Subcutaneous adipose tissue (tissue), 4 donors: ENCODE data around the gene RSPH6A. TPM values are rescaled to one million over a fixed set of nuclear protein-coding genes. Genes with fewer than 3 reads are reported as not detected.

Experiments used
- CTCF ChIP-seq: fragments of 450-650 bp; IDR thresholded peaks from one replicate; pipeline ENCODE4 v1.5.1; 2016; ENCODE audit warnings: low read depth, mild to moderate bottlenecking, control low read depth, antibody characterized with exemption, moderate library complexity
- total RNA-seq, 4 donors: library from RNA; depleted of rRNA; stranded (reverse); fragments of >200 nt; gene quantifications; one replicate each; pipeline ENCODE4 v1.1.0, GENCODE V29; 2016

The RSPH6A gene
- total RNA-seq, 4 donors from 2014 or later, result not detected

- TF ChIP-seq CTCF, result no peak
These were observed 49.3 kb downstream of the RSPH6A start for GRCh38 chr19:45765702-45766295.

DNA sequence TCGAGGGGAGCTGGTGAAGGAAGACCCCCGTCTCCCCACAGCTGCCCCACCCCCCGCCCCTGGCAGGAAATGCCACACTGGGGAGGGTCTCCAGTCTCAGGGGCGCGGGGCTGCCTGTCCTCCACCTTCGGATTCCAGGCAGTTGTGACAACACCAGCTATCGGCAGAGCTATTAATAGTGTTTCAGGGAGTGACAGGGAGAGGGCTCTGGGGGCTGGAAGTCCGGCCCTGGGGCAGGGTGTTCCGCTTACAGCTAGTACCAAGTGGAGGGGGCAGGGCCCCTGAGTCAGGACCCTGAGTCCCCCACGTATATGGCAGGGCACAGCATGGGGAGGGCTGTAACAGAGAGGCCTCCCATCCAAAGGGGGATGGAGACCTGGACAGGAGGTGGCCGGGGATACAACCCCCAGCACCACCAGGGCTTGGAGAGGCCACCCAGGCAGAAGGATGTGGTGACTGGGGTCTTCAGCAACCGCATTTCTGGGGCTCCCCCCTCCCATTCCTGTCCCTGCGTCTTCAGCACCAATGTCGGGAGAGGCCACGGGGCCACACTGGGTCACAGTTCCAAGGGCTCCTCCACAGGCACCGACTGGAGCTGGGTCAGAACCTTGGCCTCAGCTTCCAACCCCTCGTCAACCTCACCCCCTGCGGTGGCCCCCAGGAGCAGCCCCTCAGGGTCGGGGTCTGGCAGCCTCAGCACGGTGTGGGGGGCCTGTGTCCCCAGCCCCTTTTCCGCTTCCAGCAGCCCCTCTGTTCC is 50.0 kb downstream of the RSPH6A start:
- TF ChIP-seq CTCF, result no peak

DNA sequence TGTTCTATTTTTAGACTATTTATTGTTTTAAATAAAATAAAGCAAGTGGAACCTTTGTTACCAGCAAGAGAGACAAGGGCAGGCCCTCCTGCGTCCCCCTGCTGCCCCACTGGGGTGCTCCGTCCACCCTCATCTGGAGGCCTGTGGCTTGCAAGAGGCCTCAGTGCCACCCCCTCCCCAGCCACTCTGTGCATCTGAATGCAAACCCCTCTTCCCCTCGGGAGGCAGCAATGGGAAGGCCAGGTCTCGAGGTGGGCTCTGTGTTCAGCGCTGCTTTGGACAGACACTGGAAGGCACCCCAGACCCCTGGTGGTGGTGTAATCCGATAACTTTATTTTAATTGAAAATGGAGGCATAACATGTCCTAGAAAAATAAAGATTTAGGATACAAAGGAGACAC is 50.6 kb downstream of the RSPH6A start:
- no peak for TF ChIP-seq CTCF

DNA sequence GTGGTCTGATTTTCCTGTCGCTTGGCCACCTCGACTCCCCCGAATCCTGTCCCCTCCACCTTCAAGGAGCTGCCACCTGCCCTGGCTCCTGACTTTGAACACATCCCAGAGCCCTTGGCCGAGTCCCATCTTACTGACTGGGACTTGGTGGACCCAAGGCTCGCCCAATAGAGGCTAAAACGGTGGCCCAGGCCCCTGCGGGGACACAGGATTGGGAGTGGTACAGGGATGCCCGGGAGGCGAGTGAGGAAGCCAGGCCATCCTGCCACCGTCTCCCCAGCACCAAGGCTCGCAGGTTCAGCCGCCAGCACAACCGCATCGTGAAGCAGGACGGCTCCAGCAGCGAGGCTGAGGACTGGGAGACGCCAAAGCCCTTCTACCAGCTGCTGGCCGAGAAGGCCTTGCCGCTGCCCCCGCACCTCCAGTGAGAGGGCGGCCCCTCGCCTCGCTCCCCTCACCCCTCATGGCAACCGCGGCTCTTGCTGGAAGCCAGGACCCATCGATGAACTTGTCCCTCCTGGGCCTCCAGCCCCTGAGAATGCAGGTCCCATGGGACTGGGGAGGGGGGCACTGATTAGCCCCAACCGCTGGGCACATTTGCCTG is 51.3 kb downstream of the RSPH6A start:
- no peak for TF ChIP-seq CTCF

DNA sequence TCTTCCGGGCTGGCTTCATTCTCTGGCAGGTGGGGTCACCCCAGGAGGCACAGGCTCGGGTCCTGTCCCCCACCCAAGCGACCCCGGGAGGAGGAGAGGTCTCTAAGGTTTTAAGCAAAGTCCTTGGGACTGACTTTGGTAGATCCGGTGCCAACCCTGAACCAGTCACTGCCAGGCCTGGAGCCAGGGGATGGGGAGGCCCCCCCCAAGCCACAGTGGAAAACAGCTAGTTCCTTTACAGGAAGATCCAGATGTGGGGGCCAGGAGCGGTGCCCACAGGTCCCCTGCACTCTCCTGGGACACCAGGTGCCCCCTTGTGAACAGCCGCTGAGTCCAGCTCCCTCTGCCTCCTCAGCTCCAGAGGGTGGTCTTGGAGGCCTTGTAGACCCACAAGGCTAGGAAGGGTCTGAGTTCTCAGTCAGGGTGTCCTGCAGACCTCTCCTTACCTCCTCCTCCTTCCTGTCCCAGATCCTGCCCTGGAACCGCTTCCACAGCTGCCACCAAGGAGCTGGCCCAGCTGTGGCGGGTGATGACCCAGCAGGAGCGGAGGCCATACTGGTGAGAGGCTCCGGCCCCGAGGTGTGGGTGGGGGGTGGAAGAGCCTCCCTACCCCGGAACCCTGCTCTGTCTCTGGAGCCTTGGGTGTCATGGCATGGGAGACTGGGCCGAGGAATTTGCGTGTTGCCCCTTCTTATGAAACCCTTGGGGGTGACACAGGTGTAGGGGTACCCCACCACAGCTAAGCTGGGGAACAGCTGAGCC is 52.1 kb downstream of the RSPH6A start:
- TF ChIP-seq CTCF, result no peak

- no peak for TF ChIP-seq CTCF
These were observed 53.4 kb downstream of the RSPH6A start for GRCh38 chr19:45761714-45762113.

DNA sequence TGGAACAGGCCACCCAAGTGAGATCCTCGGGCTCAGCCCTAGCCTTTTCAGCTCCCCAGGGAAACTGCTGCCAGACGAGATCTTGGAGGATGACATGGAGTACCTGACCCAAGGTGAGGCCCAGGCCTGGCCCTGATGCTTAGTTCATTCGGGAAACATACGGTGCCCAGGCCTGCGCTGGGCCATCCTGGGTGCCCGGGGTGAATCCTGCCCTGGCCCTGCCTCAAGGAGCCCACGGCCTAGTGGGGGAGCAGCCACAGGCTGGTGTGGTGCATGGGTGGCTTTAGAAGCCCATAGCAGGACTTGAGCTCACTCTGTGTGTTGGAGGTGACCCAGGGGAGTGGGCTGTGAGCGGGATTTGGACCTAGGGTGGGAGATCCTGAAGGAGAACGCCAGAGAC is 56.2 kb downstream of the RSPH6A start:
- TF ChIP-seq CTCF, result no peak
